Uterus (tissue), 2 donors: ENCODE results near the gene KRTAP4-1.

Source experiments
- CTCF ChIP-seq, 4 experiments: fragments of 200-600 bp in 2 of 4; fragments of 450-650 bp in 2 of 4; sonication (generic) in 2 of 4; IDR thresholded peaks; one replicate each; pipeline ENCODE4 v1.5.1; 2016 to 2019; ENCODE audit warnings: antibody characterized with exemption in 4 of 4, mild to moderate bottlenecking in 2 of 4, moderate library complexity in 1 of 4
- POLR2A ChIP-seq, 2 donors: fragments of 450-650 bp; IDR thresholded peaks; one replicate each; pipeline ENCODE4 v1.6.1; 2016; ENCODE audit warnings: antibody characterized with exemption in 2 of 2, mild to moderate bottlenecking in 1 of 2, moderate library complexity in 1 of 2

- TF ChIP-seq POLR2A (IDR thresholded peaks at IDR 0.05) (no peak), CTCF (IDR thresholded peaks at IDR 0.05) (no peak)
Observed at GRCh38 chr17:41226051-41226450, 41.3 kb upstream of the KRTAP4-1 start.
